GM19397 (cell line): Measurements from ENCODE around the gene PINK1.
A peak's percentile ranks its signal among the peaks of the same experiment; 100 is the strongest.

Source experiments
- ATAC-seq: cut with Tn5 transposase; IDR thresholded peaks from one replicate; pipeline ENCODE4 v1.9.1; 2021; ENCODE audit warnings: mild to moderate bottlenecking, moderate library complexity; ENCODE audit not compliant: unreplicated experiment

The PINK1 gene

DNA sequence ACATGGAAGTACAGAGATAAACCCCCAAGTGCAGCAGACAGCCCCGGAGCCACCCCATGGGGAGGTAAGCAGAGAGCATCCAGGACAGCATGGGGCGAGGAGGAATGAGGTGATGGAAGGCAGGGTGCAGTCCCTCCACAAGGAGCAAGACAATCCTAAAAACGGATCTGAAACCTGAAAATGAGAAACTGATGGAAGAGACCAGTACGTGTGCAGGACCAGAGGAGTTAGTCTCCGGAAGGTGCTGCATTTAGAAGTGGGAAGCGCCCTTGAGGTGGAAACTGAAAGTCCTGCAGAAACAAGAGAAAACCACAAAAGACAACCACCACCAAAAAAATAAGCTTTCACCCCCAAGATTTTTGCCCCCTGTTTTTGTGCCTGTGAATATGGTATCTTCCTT, 45.3 kb downstream of the PINK1 start:
- ATAC-seq: no peak

DNA sequence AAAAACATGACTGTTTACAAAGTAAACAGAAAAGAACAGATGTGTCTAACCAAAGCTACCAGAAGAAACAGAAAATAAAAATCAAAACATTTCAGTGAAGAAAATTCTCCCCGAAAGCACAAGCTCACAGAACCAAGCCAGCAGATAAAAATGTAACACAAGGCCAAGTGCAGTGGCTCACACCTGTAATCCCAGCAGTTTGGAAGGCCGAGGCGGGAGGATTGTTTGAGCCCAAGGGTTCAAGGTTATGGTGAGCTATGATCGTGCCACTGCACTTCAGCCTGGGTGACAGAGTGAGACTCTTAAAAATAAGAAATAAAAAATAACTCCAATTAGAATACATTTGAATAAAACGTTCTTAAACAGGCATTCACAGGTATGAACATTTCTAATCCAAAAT, 47.0 kb downstream of the PINK1 start:
- no peak for ATAC-seq

DNA sequence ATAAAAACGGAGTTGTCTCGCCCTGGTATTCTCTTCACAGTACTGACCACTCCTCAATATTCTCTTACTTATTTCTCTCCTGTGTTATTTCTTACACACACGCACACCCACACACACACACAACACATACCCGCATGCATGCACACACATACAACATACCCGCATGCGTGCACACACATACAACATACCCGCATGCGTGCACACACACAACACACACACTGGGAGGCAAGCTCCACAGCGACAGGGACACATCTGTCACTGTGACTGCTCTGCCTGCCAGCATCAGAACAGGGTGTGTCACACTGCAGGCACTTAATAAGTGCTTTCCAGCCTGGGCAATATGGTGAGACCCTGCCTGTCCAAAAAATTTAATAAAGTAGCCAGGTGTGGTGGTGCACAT, 48.7 kb downstream of the PINK1 start:
- no peak for ATAC-seq

DNA sequence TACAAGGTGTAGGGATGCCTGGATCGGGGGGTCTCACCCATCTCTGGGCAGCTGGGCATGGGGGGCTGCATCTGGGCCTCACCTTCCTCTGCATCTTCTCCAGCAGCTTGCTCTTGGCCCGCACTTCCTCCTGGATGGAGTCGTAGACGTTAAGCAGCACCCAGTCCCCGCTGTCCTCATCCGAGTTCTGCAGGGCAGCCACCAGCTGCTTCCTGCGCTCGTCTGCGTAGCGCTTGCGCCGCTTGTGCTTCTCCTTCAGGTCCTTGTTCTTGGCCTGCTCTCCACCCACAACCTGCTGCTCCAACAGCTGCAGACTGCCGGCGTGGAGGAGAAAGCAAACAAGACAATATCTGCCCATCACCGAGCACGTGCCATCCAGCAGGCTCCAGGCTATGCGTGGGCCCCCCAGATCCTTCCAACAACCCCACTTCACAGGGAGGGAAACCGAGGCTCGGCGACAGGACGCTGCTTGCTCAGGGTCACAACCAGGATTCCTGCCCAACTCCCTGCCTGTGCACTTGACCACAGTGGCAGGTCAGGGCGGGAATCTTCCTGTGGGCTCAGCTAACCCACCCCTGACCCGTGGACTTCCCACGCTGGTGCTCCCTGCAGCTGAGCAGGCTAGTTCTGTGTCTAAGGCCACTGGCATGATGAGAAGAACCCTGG, 49.4 kb downstream of the PINK1 start:
- no peak for ATAC-seq

DNA sequence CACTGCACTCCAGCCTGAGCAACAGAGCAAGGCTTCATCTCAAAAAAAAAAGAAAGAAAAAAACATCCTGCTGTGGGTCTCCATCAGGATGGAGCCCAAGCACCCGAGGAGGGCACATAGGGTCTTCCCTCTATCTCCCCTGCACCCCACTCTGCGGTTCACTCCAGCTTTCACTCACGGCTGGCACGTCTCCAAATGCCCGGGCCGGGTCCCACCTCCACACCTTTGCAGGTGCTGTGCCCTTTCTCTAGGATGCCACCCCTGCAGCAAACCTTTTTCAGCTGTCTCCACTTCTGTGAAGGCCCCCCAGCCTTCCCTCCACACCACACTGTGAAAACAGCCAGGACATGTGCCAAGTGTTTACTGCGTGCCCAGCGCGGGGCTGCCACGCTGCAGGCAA, 50.4 kb downstream of the PINK1 start:
- ATAC-seq: no peak

DNA sequence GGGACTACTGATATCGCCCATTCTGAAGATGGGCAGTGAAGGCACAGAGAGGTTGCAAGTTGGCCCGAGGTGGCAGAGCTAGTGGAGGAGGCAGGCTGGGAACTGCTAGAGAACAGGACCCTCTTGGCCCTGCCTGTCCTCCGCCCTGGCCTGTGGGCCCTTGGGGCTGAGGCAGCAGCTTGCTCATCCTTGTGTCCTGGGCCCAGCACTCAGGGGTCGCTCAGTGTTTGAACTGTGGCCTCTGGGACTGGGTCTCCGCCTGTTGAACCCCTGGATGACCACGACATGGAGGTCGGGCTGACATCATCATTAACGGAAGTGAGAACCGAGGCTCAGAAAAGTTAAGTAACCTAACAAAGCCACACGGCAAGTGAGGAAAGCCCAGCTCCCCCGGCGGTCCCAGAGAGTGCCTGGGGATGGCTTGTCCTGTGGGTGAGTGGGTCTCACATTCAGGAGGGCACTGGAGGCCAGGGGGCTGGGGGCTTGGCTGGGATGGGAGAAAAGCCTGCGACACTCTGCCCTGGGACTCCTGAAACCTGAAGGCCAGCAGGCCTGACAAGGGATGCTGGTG, 50.9 kb downstream of the PINK1 start:
- ATAC-seq: no peak

DNA sequence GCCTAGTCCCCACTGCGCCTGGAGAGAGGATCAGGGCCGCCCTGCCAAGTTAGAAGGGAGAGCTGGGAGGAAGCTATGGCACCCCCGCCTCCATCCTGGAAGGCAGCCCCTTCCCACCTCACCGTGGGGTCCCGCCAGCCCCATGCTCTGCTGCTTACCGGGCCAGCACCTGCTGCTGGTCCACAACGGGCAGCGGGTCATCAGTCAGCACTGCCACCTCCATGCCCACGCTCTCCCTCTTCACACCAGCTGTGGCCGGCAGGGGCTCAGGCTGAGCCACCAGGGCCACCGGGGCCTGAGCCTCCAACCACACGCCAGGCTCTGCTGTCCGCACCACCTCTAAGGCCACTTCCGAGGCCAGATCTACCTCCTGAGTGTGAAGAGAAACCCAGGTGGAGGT, 51.4 kb downstream of the PINK1 start:
- ATAC-seq: no peak

DNA sequence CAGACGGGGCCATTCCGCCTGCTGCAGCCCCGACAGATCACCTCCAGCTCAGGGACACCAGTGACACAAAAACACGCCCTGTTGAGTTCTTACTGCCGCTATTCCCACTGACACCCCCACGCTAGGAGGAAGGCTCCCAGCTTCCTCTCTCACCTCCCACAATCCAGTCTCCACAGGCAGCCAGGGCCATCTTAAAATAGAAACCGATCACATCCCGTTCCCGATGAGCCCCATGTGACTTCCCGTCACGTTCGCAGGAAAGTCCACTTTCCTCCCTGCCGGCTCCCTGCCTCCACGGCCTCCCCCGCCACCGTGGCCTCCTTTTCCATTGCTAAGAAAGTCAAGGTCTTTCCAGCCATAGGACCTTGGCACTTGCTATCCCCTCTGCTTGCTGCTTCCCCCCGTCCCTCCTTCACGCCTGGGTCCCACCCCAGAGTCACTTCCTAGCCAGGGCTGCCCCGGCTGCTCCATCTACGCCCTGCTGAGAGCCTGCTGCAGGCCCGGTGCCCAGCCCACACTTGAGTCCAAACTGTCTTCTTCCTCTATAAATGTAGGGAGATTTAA, 51.9 kb downstream of the PINK1 start:
- no peak for ATAC-seq

DNA sequence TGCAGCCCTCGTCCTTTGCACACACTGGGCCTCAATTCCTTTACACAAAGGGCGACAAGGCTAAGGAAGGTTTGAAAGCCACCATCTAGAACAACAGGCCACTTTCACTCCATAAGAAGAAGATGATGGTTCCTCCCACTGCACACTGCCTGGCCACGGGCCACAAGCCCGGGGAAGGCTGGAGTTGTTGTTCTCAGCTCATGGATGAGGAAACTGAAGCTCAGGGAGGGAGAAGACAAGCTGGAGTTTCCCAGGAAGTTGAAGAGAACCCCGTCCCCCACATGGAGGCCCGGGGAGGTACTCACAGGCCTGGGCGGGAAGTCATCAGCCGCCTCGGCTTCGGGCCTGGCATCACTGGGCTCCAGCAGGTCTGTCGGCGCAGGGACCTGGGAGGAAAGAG, 52.5 kb downstream of the PINK1 start:
- no peak for ATAC-seq

- no peak for ATAC-seq
Measured at GRCh38 chr1:20686883-20687725, 53.8 kb downstream of the PINK1 start.

DNA sequence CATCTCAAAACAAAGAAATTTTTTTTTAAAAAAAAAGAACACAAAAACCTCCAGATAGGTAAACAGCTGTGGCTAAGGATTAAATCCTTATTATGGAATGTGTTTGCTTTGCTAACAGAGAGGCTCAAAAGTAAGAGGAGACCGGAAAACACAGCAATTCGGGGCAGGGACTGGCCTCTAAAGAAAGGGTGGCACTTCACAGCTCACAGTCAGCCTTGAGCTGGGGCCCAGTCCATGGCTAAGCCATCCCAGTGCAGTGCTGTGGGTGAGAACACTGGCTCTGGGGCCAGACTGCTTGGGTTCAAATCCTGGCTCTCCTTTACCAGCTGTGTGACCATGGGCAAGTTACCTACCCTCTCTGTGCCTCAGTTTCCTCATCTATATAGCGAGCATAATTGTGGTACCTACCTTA, 56.4 kb downstream of the PINK1 start:
- ATAC-seq: no peak

GRCh38 chr1:20691872-20692271, 58.6 kb downstream of the PINK1 start:
- no peak for ATAC-seq

- no peak for ATAC-seq
Measured at GRCh38 chr1:20693623-20694022, 60.4 kb downstream of the PINK1 start.

DNA sequence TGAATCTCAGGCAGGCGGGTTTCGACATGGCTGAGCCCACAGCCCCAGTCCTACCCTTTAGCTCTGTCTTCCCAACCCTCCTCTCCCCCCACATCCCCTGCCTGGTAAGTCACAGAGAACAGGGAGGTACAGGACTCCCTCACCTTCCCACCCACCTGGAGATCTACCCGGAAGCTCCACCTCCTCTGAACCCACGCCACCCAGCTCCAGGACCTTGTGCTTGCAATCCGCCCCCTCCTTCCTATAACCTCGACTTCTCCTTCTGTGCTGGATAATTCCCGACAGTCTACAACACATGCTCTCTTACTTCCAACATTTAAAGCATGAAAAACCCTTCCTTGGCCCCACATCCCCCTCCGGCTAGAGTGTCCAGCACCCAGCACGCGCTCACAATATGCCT, 62.3 kb downstream of the PINK1 start:
- ATAC-seq: no peak

- ATAC-seq: peak; percentile 72
Measured at GRCh38 chr1:20696397-20697333, 63.4 kb downstream of the PINK1 start.

GRCh38 chr1:20697563-20697962, 64.3 kb downstream of the PINK1 start:
- ATAC-seq: no peak

- ATAC-seq: no peak
Measured at GRCh38 chr1:20698195-20698910, 65.1 kb downstream of the PINK1 start.

DNA sequence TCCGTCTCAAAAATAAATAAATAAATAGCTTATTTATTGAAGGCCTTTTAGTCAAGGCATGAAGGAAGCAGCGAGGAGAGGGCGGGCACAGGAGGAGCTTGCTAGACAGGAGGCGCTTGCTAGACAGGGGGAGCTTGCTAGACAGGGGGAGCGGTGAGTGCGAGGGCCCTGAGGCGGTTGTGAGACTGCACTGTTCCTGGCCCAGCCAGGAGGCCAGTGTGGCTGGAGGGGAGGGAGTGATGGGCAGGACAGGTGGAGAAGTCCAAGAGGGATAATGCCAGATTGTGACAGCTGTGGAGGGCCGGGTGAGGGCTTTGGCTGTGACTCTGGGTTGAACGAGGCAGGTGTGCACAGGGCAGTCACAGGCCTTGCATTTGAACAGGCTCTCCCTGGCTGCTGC, 66.3 kb downstream of the PINK1 start:
- ATAC-seq: no peak

DNA sequence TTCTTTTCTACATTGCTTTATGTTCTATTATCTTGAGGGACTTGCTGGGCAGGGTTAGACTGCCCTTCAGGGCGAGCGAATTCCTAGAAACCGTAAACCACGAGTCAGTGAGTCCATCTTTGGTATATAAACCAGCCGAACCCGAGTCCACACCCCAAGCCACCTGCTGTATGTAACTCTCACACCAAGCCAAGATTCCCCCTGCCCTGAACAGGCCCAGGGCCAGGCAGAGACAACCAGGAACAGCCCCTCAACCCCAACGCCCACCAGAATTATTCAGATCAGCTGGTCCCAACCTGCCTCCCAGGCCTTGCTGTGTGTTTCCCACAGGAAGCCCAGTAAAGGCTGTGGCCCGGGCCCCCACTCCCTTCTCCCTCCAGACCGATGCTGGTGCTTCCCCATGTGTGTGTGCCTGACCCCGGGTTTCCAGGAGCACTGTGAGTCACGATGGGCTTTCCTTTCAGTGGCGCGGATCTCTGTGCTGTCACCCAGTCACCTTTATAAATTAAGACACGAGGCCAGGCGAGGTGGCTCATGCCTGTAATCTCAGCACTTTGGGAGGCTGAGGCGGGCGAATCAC, 67.5 kb downstream of the PINK1 start:
- no peak for ATAC-seq
